HL-60/S4 treated with phorbol 12-myristate 13-acetate at 8.2 ng/mL for 4 days and 3 days (cell line): ENCODE measurements around the gene IKBKG.
"Not testable (repeated sequence)": the region's sequence is repeated elsewhere in the genome, so short reads cannot be mapped to it uniquely, and the experiment has no call there.

Experiments used
- in situ Hi-C: fragments of 300-500 bp; cut with MboI; formaldehyde crosslinking; loops from 2 replicates; pipeline ENCODE4 v1.15.0; 2022; ENCODE audit warnings: low sequenced_read_pairs

Gene IKBKG, protein sequence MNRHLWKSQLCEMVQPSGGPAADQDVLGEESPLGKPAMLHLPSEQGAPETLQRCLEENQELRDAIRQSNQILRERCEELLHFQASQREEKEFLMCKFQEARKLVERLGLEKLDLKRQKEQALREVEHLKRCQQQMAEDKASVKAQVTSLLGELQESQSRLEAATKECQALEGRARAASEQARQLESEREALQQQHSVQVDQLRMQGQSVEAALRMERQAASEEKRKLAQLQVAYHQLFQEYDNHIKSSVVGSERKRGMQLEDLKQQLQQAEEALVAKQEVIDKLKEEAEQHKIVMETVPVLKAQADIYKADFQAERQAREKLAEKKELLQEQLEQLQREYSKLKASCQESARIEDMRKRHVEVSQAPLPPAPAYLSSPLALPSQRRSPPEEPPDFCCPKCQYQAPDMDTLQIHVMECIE

GRCh38 chrX:154547245-154548027, at the start of gene IKBKG:
TSS of gene IKBKG (plus strand) at chrX:154547620. CDS start at chrX:154552003, 4,383 bp downstream.
- in situ Hi-C loops = no loop called here

DNA sequence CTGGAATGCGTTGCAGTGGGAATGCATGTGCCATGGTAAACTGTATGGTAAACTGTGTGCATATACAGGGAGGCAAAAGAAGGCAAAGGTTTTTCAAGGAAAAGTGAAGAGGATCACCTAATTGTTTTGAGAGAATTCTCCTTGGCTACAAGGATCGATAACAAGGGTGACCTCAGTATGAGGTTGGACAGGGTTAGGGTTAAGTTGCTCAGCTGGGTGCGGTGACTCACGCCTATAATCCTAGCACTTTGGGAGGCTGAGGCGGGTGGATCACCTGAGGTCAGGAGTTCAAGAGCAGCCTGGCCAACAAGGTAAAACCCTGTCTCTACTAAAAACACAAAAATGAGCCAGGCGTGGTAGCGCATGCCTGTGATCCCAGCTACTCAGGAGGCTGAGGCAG, 46.0 kb upstream of the IKBKG start:
- in situ Hi-C loops = not testable (repeated sequence)

GRCh38 chrX:154502098-154502497, 45.3 kb upstream of the IKBKG start:
- in situ Hi-C loops = no loop called here

DNA sequence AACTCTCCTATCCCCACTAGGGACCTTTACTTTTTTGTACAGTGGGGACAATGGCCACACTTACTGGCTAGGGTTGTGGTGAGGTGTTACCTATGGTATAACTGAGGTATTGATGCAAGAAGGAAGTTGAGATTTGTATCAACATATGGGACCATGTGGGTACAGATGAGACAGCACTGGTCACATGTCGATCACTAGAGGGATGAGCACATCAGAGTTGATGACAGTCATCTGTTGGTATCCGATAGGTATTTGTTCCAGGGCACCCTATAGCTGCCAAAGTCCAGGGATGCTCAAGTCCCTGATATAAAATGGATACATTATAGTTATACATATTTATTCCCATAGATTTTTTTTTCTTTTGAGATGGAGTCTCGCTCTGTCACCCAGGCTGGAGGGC, 44.4 kb upstream of the IKBKG start:
- in situ Hi-C loops = no loop called here

- in situ Hi-C loops = no loop called here
These were observed 41.7 kb upstream of the IKBKG start for GRCh38 chrX:154505734-154506133.

DNA sequence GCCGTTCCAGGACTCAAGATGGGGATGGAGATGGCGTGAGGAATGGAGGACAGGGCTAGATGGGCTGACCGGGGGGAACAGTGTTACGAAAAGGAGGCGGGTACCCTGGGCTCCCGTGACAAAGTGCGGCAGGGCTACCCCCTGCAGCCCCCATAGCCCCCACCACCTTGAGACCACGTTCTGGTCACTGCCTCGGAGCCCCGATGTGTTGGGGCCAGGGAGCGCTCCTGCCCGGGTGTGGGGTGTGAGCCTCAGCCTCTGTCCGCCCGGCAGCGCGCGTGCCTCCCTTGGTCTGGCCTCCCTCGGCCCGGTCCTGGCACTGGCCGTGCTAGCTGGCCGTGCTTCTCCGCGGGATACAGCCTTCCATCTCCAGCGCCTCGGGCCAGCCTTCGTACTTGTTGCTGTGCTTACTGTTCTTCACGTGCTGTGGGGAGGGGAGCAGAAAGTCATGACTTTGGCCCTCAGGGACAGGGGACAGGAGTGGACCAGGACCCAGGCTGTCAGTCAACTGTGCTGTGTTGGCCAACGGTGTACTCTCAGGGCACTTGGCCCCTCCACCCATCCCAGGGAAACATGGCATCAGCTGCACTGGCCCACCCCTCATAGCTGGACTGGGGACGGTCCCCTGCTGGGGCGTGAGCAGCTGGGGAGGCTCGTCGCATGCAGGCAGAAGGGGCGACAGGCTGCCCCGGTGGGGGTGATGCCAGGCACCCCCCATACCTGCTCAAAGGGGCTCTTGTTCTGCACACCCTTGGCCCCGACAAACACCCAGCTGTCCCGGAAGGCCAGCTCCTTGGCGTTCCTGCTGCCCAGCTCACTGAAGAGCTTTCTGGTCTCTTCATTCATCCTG, 40.7 kb upstream of the IKBKG start:
- in situ Hi-C loops = no loop called here

GRCh38 chrX:154507673-154508383, 39.6 kb upstream of the IKBKG start:
- in situ Hi-C loops = no loop called here

GRCh38 chrX:154508384-154508745, 39.1 kb upstream of the IKBKG start:
- in situ Hi-C loops = no loop called here

DNA sequence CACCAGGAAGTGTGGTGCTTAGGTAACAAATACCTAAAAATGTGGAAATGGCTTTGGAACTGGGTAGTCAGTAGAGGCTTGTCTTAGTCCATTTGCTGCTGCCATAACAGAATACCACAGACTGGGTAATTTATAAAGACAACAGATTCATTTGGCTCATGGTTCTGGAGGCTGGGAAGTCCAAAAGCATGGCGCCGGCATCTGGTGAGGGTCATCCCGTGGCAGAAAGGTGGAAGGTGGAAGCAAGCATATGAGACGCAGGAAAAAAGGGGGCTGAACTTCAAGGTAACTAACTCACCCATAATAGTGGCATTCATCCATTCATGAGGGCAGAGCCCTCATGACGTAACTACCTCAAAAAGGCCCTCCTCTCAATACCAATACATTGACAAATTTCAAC, 38.0 kb upstream of the IKBKG start:
- in situ Hi-C loops = no loop called here

DNA sequence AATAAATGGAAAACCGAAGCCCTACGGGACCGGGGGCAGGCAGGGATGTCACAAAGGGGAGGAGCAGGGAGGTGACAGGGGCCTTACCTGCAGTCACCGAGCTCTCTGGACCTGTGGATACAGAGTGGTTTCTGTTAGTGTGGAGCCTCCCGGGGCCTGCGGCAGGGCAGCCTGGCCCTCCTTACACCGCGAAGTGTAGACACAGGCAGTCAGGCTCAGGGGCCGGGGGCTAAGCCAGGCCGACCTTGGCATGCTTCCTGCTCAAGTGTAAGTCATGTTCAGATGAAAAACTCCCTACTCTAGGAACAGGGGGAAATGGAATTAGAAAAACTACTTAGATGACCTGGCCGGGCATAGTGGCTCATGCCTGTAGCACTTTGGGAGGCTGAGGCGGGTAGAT, 35.7 kb upstream of the IKBKG start:
- in situ Hi-C loops = no loop called here

- in situ Hi-C loops = no loop called here
These were observed 34.4 kb upstream of the IKBKG start for GRCh38 chrX:154512879-154513553.

DNA sequence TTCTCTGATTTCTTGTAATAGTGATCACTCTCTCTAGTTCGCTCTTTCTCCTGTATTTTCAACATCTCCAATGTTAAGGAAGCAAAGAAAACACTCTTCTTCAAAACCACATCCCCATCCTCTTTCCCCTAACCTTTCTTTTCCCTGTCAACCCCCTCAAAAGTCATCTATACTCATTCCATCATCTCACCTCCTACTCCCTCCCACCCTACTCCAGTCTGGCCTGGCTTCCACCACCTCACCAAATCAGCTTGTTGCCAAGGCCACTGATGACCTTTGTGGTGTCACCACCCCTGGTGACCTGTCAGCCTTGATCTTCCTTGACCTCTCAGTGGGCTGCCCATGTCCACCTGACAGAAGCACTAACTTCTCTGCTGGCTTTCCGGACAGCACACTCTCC, 33.7 kb upstream of the IKBKG start:
- in situ Hi-C loops = no loop called here

GRCh38 chrX:154515090-154515965, 32.1 kb upstream of the IKBKG start:
- in situ Hi-C loops = no loop called here

- in situ Hi-C loops = no loop called here
These were observed 31.3 kb upstream of the IKBKG start, which contains the start of gene FAM3A for GRCh38 chrX:154515966-154516655. TSS of gene FAM3A (minus strand) at chrX:154516232. CDS start at chrX:154515772, 460 bp downstream.

- in situ Hi-C loops = no loop called here
These were observed 30.7 kb upstream of the IKBKG start for GRCh38 chrX:154516656-154517100.

GRCh38 chrX:154517101-154517781, 30.2 kb upstream of the IKBKG start:
- in situ Hi-C loops = no loop called here

- in situ Hi-C loops = no loop called here
These were observed 28.0 kb upstream of the IKBKG start for GRCh38 chrX:154519389-154519788.
